Non-pigmented ciliary epithelial cell (primary cell): ENCODE measurements around the gene RTN4.
"Not testable (repeated sequence)": the region's sequence is repeated elsewhere in the genome, so short reads cannot be mapped to it uniquely, and the experiment has no call there.

Source experiments
- DNase-seq: peaks from one replicate; pipeline ENCODE4 v3.0.0-alpha.2; 2010; ENCODE audit warnings: low read depth

RTN4 gene, protein sequence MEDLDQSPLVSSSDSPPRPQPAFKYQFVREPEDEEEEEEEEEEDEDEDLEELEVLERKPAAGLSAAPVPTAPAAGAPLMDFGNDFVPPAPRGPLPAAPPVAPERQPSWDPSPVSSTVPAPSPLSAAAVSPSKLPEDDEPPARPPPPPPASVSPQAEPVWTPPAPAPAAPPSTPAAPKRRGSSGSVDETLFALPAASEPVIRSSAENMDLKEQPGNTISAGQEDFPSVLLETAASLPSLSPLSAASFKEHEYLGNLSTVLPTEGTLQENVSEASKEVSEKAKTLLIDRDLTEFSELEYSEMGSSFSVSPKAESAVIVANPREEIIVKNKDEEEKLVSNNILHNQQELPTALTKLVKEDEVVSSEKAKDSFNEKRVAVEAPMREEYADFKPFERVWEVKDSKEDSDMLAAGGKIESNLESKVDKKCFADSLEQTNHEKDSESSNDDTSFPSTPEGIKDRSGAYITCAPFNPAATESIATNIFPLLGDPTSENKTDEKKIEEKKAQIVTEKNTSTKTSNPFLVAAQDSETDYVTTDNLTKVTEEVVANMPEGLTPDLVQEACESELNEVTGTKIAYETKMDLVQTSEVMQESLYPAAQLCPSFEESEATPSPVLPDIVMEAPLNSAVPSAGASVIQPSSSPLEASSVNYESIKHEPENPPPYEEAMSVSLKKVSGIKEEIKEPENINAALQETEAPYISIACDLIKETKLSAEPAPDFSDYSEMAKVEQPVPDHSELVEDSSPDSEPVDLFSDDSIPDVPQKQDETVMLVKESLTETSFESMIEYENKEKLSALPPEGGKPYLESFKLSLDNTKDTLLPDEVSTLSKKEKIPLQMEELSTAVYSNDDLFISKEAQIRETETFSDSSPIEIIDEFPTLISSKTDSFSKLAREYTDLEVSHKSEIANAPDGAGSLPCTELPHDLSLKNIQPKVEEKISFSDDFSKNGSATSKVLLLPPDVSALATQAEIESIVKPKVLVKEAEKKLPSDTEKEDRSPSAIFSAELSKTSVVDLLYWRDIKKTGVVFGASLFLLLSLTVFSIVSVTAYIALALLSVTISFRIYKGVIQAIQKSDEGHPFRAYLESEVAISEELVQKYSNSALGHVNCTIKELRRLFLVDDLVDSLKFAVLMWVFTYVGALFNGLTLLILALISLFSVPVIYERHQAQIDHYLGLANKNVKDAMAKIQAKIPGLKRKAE

GRCh38 chr2:55050100-55050994, at the start of gene RTN4:
RTN4 (minus strand) TSS chr2:55050451; CDS start chr2:55050300, 151 bp downstream.
- DNase-seq: peak; percentile 98

DNA sequence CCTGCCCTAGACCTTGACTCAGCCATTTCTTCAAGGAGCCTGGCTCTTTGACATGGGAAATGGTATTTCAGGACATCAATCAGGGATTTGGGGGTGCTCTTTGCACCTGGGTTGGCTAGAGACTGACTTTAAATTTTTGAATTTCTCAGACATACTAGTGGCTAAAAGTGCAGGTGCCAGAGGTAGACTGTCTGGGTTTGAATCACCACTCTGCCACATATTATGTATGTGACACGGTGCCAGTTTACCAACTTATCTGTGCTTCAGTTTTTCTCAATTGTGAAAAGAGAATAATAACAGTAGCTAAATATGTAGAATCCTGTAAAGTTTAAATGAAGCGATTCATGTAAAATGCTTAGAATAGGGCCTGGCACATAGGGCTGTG, 49.2 kb upstream of the RTN4 start:
- no peak for DNase-seq

DNA sequence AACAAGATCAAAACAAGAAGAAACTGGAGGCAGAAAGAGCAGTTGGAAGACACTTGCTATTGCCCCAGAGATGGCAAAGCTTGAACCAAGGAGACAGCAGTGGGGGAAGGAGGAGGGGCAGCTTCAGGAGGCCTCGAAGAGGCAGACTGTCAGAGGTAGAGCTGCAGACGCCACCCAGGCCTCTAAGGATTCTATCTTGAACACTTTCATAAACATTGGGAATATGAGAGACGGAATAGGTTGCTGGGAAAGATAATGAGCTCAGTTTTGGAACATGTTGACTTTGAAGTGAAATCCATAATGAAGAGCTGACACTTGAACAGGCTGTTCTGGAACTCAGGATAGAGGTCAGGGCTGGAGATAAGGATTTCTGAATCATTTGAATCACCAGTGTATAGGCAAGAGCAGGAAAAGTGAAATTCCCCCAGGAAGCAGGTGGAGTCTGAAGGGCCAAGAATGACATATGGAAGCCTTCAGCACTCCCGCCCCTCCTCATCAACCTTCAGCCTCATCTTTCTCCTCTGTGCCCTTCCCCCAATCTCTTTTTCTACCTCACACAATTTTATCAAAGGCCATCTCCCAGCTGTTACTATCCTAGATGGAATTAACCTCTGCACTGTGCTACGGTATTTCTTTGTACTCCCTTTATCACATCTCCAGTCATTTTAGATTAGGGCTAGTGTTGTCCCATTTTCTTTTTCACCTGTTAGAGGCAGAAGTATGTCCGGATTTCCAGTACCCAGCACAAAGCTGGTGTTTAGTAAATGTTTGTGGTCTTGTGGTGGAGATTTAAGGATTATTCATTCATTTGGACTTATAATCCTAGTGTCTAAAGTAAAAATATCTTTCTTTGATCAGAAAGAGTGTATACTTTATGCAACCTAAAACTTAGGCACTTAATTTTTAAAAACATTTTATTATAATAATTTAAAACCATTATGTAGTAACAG, 47.5 kb upstream of the RTN4 start:
- DNase-seq: no peak

GRCh38 chr2:55097082-55097460, 46.8 kb upstream of the RTN4 start:
- no peak for DNase-seq

DNA sequence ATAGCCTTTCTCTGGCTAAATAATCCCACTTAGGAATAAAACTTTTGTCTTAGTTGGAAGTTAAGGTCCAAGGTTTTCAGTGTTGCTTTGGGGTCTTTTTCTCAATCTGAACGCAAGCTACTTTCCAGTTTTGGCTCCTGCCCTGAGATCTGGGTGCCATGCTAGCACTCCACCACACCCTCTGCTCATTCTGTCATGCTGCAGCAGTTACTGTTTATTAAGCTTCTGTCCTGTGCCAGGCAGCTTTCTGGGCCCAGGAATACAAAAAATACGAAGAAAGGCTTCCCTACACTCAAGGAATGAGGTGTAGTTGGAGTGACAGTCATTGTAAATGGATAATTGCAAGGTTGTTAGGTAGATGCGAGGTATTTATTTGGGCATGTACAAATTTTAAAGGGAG, 46.3 kb upstream of the RTN4 start:
- DNase-seq: no peak

DNA sequence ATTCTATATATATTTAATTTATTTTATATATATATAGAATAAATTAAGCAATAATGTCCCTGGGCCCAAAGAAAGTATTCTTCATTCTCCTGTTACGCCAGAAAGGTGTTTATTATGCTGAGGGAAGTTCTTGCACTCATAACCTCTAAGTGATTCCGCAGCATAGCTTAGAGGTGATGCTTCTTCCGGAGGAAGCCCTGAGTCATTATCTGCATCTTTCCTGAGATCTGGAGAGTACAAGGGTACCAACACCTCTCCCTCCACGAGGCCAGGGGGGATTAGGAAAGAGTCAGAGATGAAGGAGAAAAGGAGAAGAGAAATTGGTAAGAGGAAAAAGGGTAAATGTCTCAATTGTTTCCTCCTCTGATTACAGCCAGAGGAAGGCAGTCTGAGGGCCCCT, 43.1 kb upstream of the RTN4 start:
- DNase-seq: no peak

DNA sequence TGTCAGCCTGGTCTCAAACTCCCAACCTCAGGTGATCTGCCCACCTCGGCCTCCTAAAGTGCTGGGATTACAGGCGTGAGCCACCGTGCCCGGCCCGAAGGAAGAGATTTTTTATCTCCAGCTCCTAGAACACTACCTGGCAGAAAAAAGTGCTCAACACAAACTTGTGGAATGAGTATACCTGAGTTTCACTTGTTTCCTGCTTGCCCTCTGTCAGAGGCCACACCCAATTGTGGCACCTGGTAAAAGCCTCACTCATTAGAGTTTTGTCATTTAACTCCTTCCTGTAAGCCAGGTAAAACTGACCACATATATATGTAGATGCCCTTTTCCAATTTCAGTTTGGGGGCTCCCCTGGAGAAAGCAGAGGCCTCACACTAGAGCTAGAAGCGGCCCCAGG, 42.2 kb upstream of the RTN4 start:
- DNase-seq: no peak

GRCh38 chr2:55091681-55092080, 41.4 kb upstream of the RTN4 start:
- not testable (repeated sequence) for DNase-seq

GRCh38 chr2:55090702-55091101, 40.5 kb upstream of the RTN4 start:
- no peak for DNase-seq

DNA sequence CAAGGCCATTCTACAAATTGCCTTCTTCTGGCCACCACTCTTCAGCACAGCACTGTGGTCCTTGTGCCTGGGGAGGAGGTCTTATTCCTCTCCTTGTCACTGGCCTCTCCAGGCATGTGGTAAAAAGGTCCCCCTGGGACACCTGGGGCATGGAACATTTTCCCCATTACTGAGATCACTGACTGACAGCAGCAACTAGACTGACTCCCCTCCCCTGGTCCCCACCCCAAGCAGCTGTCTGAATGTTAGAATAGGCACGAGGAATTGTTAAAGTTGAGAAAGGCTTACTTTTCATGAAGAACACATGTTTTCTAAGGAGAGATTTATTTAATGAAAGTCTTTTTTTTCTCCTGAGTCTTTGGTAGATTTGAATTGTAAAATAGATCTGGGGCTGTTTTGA, 39.5 kb upstream of the RTN4 start:
- no peak for DNase-seq

- no peak for DNase-seq
Observed at GRCh38 chr2:55088400-55088799, 38.1 kb upstream of the RTN4 start.

GRCh38 chr2:55087936-55088335, 37.7 kb upstream of the RTN4 start:
- no peak for DNase-seq

- no peak for DNase-seq
Observed at GRCh38 chr2:55087501-55087900, 37.2 kb upstream of the RTN4 start.

DNA sequence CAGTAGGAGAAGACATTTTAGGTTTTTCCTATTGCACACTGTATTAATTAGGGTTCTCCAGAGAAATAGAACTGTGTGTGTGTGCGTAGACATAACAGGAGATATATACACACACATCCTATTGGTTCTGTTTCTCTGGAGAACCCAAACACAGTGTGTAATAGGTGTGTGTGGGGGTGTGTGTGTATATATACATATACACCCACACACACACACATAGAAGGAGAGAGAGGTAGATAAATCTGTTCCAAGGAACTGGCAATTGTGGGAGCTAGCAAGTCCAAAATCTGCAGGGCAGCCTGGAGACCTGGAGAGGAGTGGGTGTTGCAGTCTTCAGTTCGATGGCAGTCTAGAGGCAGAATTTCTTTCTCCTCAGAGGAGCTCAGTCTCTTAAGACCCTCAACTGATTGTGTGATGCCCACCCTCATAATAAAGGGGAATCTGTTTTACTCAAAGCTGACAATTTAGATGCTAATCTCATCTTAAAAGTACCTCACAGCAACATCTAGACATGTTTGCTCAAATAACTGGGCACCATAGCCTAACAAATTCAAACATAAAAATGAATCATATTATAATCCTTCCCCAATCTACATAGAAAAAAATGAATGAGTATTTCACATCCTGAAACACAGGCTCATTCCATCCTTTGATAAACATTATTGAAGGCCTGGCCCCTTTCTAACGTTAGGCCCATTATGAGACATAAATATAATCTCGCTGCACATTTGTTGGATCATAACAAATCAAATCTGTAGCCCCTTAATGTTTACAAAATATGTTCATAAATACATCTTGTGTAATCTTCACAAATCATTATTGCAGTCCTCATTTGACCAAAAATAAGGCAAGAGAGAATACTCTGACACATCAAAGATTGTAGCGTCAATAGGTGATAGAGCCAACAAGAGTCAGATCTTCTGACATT, 35.1 kb upstream of the RTN4 start:
- no peak for DNase-seq

DNA sequence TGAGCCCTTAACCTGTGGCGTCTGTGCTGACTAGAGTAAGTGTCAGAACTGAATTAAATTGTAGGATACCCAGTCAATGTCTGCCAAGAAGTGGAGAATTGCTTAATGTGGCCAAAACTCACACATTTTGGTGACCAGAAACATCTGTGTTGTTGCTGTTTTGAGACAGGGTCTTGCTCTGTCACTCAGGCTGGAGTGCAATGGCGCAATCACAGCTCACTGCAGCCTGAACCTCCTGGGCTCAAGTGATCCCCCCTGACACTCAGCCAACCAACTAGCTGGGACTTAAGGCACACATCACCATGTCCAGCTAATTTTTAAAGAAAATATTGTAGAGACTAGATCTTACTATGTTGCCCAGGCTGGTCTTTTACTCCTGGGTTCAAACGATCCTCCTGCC, 34.4 kb upstream of the RTN4 start:
- DNase-seq: no peak

- no peak for DNase-seq
Observed at GRCh38 chr2:55080204-55080738, 30.0 kb upstream of the RTN4 start.

- no peak for DNase-seq
Observed at GRCh38 chr2:55078956-55079355, 28.7 kb upstream of the RTN4 start.

GRCh38 chr2:55076721-55077120, 26.5 kb upstream of the RTN4 start:
- no peak for DNase-seq

GRCh38 chr2:55076019-55076418, 25.8 kb upstream of the RTN4 start:
- DNase-seq: not testable (repeated sequence)
